ENCODE measurements around the gene INTS15. TPM values are rescaled to one million over a fixed set of nuclear protein-coding genes. Genes with fewer than 3 reads are reported as not detected.
A peak's percentile ranks its signal among the peaks of the same experiment; 100 is the strongest.

Gene INTS15
- total and polyA plus RNA-seq, 9 of the 15 experiments (the other 6 are each of a cell fraction or from before 2014, with no cell fraction given): 0.52 to 28.9 (median 11.6) TPM

DNA sequence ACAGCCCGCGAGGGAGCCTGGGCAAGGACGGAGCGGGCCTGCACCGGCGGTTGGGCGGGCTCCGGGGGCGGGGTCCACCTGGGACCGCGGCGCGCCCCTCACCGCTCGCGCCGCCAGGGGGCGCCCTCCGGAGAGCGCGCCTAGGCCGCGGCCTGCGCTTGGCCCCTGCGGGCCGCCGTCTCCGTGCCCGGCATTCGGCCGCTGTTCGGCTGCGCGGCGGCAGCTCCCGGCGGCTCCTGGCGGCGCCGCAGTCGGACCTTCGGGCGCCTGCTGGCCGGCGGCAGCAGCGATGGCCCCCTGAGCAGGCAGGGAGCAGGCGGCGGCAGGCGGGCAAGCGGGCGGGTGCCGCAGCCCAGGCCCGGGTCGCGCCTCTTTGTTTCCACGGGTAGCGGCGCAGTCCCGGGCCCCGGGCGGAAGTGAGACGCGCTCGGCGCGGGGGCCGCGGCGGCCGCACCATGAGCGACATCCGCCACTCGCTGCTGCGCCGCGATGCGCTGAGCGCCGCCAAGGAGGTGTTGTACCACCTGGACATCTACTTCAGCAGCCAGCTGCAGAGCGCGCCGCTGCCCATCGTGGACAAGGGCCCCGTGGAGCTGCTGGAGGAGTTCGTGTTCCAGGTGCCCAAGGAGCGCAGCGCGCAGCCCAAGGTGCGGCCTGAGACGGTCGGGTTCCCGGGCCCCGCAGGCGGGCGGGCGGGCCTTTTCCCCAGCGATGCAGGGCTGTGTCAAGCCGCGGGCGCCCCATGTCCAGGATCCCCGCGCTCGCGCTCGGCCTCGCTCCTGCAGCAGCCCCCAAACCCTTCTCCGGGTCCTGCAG, at the start of gene INTS15 (continued):
- TF ChIP-seq HES1 (IDR thresholded peaks at IDR 0.05; ENCODE audit: low read depth) (no peak), CREB3 (tag; conservative IDR thresholded peaks at IDR 0.05; ENCODE audit: low read depth) (no peak), KLF6 (CRISPR knock-in tag; IDR thresholded peaks at IDR 0.05; ENCODE audit: borderline replicate concordance) (no peak), PHB (CRISPR knock-in tag; IDR thresholded peaks at IDR 0.05) (no peak), TAF15 (IDR thresholded peaks at IDR 0.05; ENCODE audit: low read depth, low read length) (no peak), STAT5A (IDR thresholded peaks at IDR 0.05; ENCODE audit: borderline replicate concordance, low read length) (no peak), ZNF785 (CRISPR knock-in tag; IDR thresholded peaks at IDR 0.05) (no peak), SMAD4 (CRISPR knock-in tag; conservative IDR thresholded peaks at IDR 0.05) (peak; percentile 86), CCNT2 (IDR thresholded peaks at IDR 0.05; ENCODE audit: borderline replicate concordance, extremely low read depth, insufficient read length, low read depth, low read length) (peak; percentile 97), DACH1 (IDR thresholded peaks at IDR 0.05; ENCODE audit: partially characterized antibody) (no peak), ZC3H8 (IDR thresholded peaks at IDR 0.05) (no peak)
- TF ChIP-seq, protein P1, sequence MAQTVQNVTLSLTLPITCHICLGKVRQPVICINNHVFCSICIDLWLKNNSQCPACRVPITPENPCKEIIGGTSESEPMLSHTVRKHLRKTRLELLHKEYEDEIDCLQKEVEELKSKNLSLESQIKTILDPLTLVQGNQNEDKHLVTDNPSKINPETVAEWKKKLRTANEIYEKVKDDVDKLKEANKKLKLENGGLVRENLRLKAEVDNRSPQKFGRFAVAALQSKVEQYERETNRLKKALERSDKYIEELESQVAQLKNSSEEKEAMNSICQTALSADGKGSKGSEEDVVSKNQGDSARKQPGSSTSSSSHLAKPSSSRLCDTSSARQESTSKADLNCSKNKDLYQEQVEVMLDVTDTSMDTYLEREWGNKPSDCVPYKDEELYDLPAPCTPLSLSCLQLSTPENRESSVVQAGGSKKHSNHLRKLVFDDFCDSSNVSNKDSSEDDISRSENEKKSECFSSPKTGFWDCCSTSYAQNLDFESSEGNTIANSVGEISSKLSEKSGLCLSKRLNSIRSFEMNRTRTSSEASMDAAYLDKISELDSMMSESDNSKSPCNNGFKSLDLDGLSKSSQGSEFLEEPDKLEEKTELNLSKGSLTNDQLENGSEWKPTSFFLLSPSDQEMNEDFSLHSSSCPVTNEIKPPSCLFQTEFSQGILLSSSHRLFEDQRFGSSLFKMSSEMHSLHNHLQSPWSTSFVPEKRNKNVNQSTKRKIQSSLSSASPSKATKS (CRISPR knock-in tag; IDR thresholded peaks at IDR 0.05): no peak
- TF ChIP-seq, protein P2, sequence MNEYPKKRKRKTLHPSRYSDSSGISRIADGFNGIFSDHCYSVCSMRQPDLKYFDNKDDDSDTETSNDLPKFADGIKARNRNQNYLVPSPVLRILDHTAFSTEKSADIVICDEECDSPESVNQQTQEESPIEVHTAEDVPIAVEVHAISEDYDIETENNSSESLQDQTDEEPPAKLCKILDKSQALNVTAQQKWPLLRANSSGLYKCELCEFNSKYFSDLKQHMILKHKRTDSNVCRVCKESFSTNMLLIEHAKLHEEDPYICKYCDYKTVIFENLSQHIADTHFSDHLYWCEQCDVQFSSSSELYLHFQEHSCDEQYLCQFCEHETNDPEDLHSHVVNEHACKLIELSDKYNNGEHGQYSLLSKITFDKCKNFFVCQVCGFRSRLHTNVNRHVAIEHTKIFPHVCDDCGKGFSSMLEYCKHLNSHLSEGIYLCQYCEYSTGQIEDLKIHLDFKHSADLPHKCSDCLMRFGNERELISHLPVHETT (CRISPR knock-in tag; conservative IDR thresholded peaks at IDR 0.05 in 1 of 2, IDR thresholded peaks at IDR 0.05 in 1 of 2): peak in 1 of 2 experiments; percentile 80; a peak in 2 of 4 replicates
- TF ChIP-seq, protein P3, sequence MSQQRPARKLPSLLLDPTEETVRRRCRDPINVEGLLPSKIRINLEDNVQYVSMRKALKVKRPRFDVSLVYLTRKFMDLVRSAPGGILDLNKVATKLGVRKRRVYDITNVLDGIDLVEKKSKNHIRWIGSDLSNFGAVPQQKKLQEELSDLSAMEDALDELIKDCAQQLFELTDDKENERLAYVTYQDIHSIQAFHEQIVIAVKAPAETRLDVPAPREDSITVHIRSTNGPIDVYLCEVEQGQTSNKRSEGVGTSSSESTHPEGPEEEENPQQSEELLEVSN (IDR thresholded peaks at IDR 0.05; ENCODE audit: borderline replicate concordance in 1 of 2, extremely low read depth in 1 of 2, insufficient read depth in 1 of 2, insufficient read length in 1 of 2, low read depth in 1 of 2, low read length in 1 of 2, poor library complexity in 1 of 2, severe bottlenecking in 1 of 2): peak; percentile 28 to 75

Measured in K562 (cell line).